Natural killer cell (primary cell): Measurements from ENCODE around the gene XIRP1. TPM values are rescaled to one million over a fixed set of nuclear protein-coding genes. Genes with fewer than 3 reads are reported as not detected.

ENCODE experiments used
- ATAC-seq, 3 donors: fragments of 150-1000 bp in 2 of 3; fragments of 200-7000 bp in 1 of 3; cut with Tn5 transposase; 1 replicate in 1 of 3; 2 replicates in 2 of 3; pipeline ENCODE4 v1.10.0; 2021; ENCODE audit warnings: mild to moderate bottlenecking in 2 of 3, moderate library complexity in 2 of 3
- DNase-seq, 2 donors: peaks; one replicate each; pipeline versions ENCODE4 v3.0.0 to v3.0.0-alpha.2; 2013 to 2021; ENCODE audit warnings: mixed read lengths in 1 of 2
- H3K27ac ChIP-seq: one replicate; pipeline ENCODE4 v1.5.1; 2013; ENCODE audit warnings: mild to moderate bottlenecking, low read length
- H3K27me3 ChIP-seq: one replicate; pipeline ENCODE4 v1.6.1; 2013; ENCODE audit warnings: low read length; ENCODE audit not compliant: control insufficient read depth, insufficient read depth
- H3K36me3 ChIP-seq: one replicate; pipeline ENCODE4 v1.6.1; 2013; ENCODE audit warnings: low read length; ENCODE audit not compliant: control insufficient read depth, insufficient read depth
- H3K4me1 ChIP-seq: one replicate; pipeline ENCODE4 v1.6.1; 2013; ENCODE audit warnings: low read length; ENCODE audit not compliant: control insufficient read depth, insufficient read depth
- H3K4me3 ChIP-seq: one replicate; pipeline ENCODE4 v1.5.1; 2013; ENCODE audit warnings: low read length
- H3K9me3 ChIP-seq: one replicate; pipeline ENCODE4 v1.6.1; 2013; ENCODE audit warnings: low read length; ENCODE audit not compliant: control insufficient read depth, insufficient read depth
- H3K27ac Mint-ChIP-seq, 2 donors: one replicate each; pipeline ENCODE4 v1.8.0; 2022; ENCODE audit warnings: mild to moderate bottlenecking in 2 of 2, mixed read lengths in 2 of 2, moderate library complexity in 1 of 2
- H3K27me3 Mint-ChIP-seq, 2 donors: one replicate each; pipeline ENCODE4 v1.8.0; 2022; ENCODE audit warnings: low read depth in 2 of 2, mixed read lengths in 2 of 2
- H3K36me3 Mint-ChIP-seq: one replicate; pipeline ENCODE4 v1.8.0; 2022; ENCODE audit warnings: mixed read lengths
- H3K4me1 Mint-ChIP-seq, 2 donors: one replicate each; pipeline ENCODE4 v1.8.0; 2022; ENCODE audit warnings: mixed read lengths in 2 of 2
- H3K4me3 Mint-ChIP-seq: one replicate; pipeline ENCODE4 v1.8.0; 2022; ENCODE audit warnings: mild to moderate bottlenecking, moderate library complexity, mixed read lengths
- H3K9me3 Mint-ChIP-seq, 2 donors: one replicate each; pipeline ENCODE4 v1.8.0; 2022; ENCODE audit warnings: mixed read lengths in 2 of 2
- WGBS: methylation state at CpG from one replicate; pipeline ENCODE4 v1.1.7; 2013; ENCODE audit warnings: missing lambda C conversion rate; ENCODE audit not compliant: insufficient coverage; 5-methylcytosine and 5-hydroxymethylcytosine counted together
- intact Hi-C: fragments of 100-400 bp; cut with micrococcal nuclease; formaldehyde crosslinking; loops from one replicate; pipeline ENCODE4 v1.14.2; 2022
- total RNA-seq, 4 donors: library from RNA; stranded (reverse); fragments of 120-200 nt in 1 of 4; gene quantifications; one replicate each; pipeline versions ENCODE4 v1.2.3 to v1.2.4, GENCODE V29; 2013 to 2022
- TF ChIP-seq, protein P1 (sequence below): fragments of 200-600 bp; IDR thresholded peaks from one replicate; pipeline ENCODE4 v1.8.0; 2022; ENCODE audit warnings: antibody characterized with exemption

XIRP1 gene
- total RNA-seq, 3 donors from 2014 or later (not counting 1 experiment from before 2014, with no cell fraction given): 0.14 to 0.40 (median 0.24) TPM

DNA sequence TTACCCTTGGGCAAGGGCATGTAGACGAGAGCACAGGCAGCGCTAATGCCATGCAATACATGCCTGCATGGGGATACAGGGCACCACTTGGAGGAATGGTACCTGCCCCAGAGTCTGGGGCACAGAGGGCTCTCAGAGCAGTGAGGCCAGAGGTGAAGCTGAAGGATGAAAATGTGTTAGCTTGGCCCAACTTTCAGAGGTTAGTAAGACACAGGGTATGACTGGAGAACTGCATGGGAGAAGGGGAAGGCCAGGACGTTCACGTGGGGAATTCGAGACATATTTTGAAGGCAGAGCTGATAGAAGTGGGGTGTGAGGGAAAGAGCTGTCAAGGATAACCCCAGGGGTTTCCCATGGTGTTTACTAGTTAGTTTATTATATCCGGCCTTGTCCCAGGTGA, 58.6 kb downstream of the XIRP1 start:
- H3K36me3 ChIP-seq: no peaks in the 10 kb centered on the region
- peaks cover 0 to 3% of the 10 kb centered on the region in 2 donors for H3K27me3 Mint-ChIP-seq
- no peaks in the 10 kb centered on the region for H3K27me3 ChIP-seq
- no peak for ATAC-seq
- peaks cover under 1% of the 10 kb centered on the region for H3K4me1 ChIP-seq
- no peaks in the 10 kb centered on the region for H3K36me3 Mint-ChIP-seq
- H3K27ac ChIP-seq: no peak overlapping the region
- H3K27ac Mint-ChIP-seq: no peak overlapping the region
- TF ChIP-seq, protein P1, sequence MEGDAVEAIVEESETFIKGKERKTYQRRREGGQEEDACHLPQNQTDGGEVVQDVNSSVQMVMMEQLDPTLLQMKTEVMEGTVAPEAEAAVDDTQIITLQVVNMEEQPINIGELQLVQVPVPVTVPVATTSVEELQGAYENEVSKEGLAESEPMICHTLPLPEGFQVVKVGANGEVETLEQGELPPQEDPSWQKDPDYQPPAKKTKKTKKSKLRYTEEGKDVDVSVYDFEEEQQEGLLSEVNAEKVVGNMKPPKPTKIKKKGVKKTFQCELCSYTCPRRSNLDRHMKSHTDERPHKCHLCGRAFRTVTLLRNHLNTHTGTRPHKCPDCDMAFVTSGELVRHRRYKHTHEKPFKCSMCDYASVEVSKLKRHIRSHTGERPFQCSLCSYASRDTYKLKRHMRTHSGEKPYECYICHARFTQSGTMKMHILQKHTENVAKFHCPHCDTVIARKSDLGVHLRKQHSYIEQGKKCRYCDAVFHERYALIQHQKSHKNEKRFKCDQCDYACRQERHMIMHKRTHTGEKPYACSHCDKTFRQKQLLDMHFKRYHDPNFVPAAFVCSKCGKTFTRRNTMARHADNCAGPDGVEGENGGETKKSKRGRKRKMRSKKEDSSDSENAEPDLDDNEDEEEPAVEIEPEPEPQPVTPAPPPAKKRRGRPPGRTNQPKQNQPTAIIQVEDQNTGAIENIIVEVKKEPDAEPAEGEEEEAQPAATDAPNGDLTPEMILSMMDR: no peak
- 72% methylated on average over 6 of the region's 6 CpGs for WGBS
- no peaks in the 10 kb centered on the region for H3K9me3 Mint-ChIP-seq
- H3K4me3 ChIP-seq: no peak overlapping the region
- no peak for DNase-seq
- H3K4me1 Mint-ChIP-seq: peaks cover 0 to 6% of the 10 kb centered on the region in 2 donors
- no peaks in the 10 kb centered on the region for H3K9me3 ChIP-seq
- intact Hi-C loops: no loop called here
- H3K4me3 Mint-ChIP-seq: no peak overlapping the region

Other genes starting within 250 kb of the XIRP1 start
- under 1 TPM in 2 of 3 donors, not detected in 1; 0.07 to 0.08 TPM for gene SCN11A, start 140.7 kb downstream of the XIRP1 start, total RNA-seq
- 100 to 1,000 TPM in 1 of 3 donors, 10 to 100 TPM in 2; 89.1 to 101 (median 91.5) TPM for gene WDR48, start 140.6 kb downstream of the XIRP1 start, total RNA-seq
- gene GORASP1, start 85.0 kb downstream of the XIRP1 start, total RNA-seq: 10 to 100 TPM; 20.2 to 21.3 (median 20.8) TPM
- 1 to 10 TPM; 2.1 to 3.9 (median 2.4) TPM for gene TTC21A, start 84.9 kb downstream of the XIRP1 start, total RNA-seq
- gene CSRNP1, start 39.0 kb downstream of the XIRP1 start, total RNA-seq: 100 to 1,000 TPM; 208 to 300 (median 253) TPM
- 100 to 1,000 TPM; 203 to 459 (median 405) TPM for gene CX3CR1, start 87.4 kb upstream of the XIRP1 start, total RNA-seq
- gene CCR8, start 137.1 kb upstream of the XIRP1 start, total RNA-seq: under 1 TPM in 1 of 3 donors, not detected in 2; 0.35 TPM
- 10 to 100 TPM; 40.0 to 44.7 (median 41.7) TPM for gene SLC25A38, start 190.8 kb upstream of the XIRP1 start, total RNA-seq
- gene RPSA, start 214.1 kb upstream of the XIRP1 start, total RNA-seq: 100 to 1,000 TPM; 737 to 921 (median 821) TPM